Right renal cortex interstitium (tissue), 3 donors: ENCODE measurements around the gene XPC. TPM values are rescaled to one million over a fixed set of nuclear protein-coding genes. Genes with fewer than 3 reads are reported as not detected.
"Not testable (repeated sequence)": the region's sequence is repeated elsewhere in the genome, so short reads cannot be mapped to it uniquely, and the experiment has no call there.

Source experiments
- DNase-seq, 3 donors: peaks; one replicate each; pipeline ENCODE4 v3.0.0-alpha.2; 2013; ENCODE audit warnings: low read depth in 3 of 3, low spot score in 2 of 3
- polyA plus RNA-seq, 3 donors: library from polyadenylated mRNA; unstranded; fragments of 120-200 nt; gene quantifications; one replicate each; pipeline ENCODE4 v1.2.1, GENCODE V29; 2013; ENCODE audit not compliant: insufficient read length in 3 of 3

The XPC gene
- 10 to 100 TPM; 46.7 to 49.6 (median 47.3) TPM for polyA plus RNA-seq

DNA sequence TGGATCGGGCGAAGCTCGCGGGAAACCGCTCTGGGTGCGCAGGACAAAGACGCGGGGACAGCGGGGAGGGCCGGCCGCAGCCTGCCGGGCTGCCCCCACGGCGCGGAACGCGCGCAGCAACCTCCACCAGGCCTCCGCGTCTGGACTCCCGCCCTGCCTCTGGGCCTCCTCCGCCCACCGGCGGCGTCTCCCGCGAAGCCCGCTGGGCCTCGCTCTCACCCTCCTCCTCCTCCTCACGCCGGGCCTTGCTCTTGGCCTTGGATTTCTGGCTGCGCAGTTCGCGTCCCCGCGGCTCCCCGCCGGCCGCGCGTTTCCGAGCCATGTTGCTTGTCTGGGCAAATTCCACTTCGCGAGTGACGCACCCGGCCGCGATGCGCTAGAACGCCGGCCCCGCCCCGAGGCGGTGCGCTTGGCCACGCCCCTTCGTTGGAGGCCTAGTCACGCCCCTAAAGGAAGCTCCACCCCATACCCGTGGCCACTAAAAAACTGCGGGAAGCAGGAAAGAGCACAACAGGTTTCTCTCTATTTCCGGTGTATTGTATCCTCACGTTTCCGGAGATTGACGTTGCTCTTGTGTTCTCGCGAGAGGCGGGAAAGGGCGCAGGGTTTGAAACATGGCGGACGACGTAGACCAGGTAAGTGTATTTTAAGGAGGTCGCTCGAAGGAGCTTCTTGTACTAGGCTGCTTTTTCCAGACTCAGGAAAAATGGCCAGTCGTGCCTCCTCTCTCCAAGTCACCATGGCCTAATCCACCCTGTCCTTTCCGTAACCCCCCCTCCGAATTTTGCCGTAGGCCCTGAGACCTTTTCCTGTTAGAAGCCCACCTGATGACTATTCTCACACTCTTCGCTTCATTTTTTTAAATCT is at the start of gene XPC, which contains the start of gene LSM3:
XPC (minus strand) TSS at position 355 of the 867 bp plus-strand sequence; CDS start at position 322, 33 bp downstream.
LSM3 (plus strand) TSS at position 571 of the 867 bp plus-strand sequence; CDS start at position 615, 44 bp downstream.
- peak; percentile 93 to 97 (median 95) for DNase-seq

DNA sequence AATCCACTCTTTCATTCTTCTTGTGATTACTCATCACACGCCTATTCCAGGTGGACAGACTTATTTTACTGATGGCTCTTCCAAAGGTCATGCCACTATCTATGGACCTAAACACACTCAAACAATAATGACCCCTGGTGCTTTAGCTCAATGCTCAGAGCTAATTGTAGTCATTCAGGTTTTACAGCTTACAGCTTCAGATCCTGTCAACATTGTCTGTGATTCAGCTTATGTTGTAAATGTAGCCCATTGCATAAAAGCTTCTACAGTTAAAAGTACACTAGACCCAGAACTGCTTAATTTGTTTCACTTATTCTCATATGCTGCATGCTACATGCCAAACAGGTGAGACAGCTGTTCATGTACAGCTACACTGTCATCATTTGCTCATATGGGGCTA is 49.5 kb upstream of the XPC start:
- no peak for DNase-seq

GRCh38 chr3:14226351-14226750 is 48.0 kb upstream of the XPC start:
- not testable (repeated sequence) for DNase-seq

DNA sequence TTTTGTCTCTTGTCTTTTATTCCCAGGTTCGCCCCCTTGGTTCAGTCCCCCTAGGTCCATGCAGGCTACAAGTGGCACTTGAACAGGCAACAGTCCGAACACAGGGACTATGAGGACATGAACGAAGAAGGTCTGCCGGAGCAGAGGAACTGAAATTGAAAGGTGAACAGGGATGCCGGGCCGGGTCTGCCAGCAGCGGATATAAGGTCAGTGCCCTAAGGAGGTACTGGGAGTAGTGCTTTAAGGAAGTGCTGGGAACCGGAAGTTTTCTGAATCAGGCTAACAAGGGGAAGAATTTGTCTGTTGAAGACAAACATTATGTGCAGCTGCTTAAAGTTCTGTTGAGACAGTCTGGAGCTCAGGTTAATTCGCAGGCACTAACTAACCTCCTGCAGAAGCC is 47.0 kb upstream of the XPC start:
- no peak for DNase-seq

- DNase-seq = no peak
Measured at GRCh38 chr3:14224895-14225294, 46.5 kb upstream of the XPC start.

GRCh38 chr3:14223595-14223994 is 45.2 kb upstream of the XPC start:
- no peak for DNase-seq

DNA sequence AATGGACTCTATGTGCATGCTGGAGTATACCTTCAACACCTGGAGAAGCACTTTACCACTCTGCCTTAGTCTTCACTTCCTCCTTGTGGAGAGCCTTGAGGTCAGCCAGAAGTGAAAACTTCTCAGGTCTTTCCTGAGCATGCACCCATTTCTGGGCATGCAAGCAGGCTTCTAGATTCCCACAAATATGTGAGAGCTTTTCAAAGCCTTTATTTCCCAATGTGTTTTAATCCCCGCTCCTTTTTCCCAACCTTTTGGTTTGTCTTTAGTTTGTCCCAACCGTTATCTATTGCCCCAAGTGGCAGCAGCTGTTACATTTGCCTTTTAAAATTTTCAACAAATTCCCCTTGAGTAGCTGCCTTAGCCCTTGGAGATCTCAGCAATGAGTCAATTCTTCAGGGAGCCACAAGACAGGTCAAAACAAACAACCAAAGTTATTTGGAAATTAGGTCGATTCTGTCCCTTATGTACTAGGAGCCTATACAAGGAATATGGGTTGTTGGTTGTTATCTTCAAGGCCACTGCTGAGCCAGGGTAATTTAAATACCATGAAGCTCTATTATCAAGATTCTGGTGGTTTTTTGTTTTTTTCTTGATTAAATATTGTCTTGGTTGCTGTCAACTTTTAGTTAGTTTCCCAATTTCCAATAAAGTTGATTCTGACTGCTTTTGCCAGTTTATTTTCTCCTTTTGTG is 44.6 kb upstream of the XPC start:
- DNase-seq = no peak

GRCh38 chr3:14222457-14222856 is 44.1 kb upstream of the XPC start:
- DNase-seq = no peak

- no peak for DNase-seq
Measured at GRCh38 chr3:14221902-14222301, 43.5 kb upstream of the XPC start.

DNA sequence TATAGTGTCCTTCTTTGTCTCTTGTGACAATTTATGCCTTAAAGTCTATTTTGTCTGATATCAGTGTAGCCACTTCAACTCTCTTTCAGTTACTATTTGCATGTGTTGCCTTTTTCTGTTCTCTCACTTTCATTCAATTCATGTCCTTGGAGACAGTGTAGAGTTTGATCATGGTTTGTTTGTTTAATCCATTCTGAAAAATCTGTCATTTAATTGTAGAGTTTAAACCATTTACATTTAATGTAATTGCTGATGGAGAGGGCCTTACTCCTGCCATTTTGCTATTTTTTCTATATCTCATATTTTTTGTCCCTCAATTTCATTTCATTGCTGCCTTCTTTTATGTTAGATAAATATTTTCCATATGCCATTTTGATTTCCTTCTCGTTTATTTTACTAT is 42.5 kb upstream of the XPC start:
- DNase-seq = no peak

DNA sequence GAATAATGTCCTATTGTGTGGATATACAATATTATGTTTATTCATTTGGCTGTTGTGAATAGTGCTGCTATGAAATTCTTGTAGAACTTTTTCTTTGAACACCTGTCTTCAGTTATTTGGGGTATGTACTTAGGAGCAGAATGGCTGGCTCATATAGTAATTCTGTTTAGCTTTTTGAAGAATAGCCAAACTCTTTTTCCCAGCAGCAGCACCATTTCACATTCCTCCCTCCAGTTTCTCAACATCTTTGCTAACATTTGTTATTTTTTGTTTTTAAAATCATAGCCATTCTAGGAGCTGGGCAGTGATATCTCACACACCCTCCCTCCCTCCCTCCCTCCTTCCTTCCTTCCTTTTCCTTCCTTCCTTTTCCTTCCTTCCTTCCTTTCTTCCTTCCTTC is 40.0 kb upstream of the XPC start:
- DNase-seq = no peak

DNA sequence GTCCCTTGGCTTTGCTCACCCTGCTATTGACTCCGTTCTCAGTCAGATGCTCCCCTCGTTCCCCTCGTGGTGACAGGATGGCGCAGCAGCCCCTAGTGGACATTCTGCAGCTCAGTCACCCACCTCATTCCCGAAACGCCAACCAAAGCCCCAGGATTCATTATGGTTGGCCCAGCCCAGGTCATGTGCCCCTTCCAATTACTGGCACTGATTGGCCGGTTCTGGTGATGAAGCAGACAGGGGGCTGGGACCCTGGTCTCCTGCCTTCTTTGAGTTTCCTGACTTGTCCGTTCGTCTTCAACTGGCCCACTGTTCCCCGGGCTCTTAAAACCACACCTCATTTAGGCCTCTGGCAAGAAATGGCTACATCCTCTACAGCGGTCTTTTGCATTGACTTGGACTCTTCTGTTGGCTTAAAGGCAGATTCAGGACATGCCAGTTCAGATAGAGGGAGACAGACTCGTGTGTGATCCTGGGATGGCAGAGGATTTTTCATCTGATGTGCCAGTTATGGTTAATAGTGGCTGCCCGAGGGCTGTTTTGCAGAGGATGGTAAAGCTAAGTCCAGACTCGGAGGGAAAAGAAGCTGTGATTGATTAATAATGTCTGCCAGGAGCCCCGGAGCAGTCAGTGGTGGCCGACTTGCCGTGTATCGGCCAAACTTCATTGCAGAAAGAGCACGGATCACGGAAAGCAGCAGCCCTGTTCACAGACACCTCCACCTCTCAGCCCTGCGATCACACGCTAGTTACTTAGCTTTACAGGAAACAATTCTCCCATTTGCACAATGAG is 38.1 kb upstream of the XPC start:
- DNase-seq = peak; percentile 40 to 78 (median 74)

DNA sequence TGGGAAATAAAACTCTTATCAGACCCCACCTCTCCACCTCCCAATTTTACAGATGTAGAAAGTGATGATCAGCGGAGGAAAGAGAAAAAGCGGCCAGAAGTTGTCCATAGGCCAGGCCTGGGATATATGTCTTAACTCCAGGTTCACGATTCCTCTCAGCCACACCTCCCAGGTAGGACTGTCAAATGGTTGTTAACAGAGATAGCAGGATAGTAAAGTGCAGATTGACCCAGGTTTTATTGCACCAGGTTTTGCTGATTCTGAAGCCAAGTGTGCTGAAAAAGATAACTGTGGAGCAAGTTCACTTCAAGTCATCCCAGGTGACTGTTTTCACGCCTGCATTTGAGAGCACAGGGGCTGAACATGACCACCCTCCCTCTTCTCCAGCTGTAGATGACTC is 36.4 kb upstream of the XPC start:
- no peak for DNase-seq

DNA sequence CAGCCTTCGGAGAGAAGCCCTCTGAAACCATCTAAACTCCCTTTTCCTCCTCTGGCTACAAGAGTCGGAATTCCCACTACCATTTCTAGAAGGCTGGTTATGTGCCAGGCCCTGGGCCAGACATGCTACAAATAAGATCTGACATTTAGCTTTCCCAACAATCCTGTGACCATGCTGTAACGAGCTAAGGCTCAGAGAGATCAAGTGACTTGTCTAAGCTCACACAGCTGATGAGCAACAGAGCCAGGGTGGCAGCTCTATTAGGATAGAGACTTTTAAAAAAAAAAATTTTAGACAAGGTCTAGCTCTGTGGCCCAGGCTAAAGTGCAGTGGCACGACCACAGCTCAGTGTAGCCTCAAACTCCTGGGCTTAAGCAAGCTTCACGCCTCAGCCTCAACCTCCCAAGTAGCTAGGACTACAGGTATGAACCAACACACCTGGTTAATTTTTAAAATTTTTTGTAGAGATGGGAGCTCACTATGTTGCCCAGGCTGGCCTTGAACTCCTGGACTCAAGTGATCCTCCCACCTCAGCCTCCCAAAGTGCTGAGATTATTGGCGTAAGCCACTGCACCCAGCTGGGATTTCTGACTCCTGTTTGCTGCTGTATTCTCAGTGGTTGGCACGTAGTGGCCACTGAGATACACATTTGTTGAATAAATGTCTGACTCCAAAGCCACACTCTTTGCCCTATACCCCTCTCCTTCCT is 34.8 kb upstream of the XPC start:
- DNase-seq = no peak

GRCh38 chr3:14212032-14212431 is 33.6 kb upstream of the XPC start:
- DNase-seq = no peak

DNA sequence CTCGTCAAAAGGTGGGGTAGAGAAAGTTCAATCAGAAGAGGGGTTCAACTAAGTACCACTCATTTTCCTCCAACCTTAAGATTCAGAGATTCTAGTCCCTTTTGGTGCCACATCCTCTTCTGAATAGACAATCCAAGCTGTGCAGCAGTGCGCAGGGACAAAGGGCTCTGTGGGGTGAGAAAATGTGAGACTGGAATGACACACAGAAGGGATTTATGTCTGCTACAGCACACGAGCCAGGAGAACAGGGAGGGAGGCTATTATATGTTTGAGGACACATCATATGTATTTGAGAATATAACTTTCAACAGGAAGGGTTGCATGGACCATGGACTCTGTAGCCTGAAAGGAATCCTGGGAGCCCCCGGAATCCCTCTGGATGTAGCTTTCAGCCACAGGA is 33.2 kb upstream of the XPC start:
- no peak for DNase-seq

DNA sequence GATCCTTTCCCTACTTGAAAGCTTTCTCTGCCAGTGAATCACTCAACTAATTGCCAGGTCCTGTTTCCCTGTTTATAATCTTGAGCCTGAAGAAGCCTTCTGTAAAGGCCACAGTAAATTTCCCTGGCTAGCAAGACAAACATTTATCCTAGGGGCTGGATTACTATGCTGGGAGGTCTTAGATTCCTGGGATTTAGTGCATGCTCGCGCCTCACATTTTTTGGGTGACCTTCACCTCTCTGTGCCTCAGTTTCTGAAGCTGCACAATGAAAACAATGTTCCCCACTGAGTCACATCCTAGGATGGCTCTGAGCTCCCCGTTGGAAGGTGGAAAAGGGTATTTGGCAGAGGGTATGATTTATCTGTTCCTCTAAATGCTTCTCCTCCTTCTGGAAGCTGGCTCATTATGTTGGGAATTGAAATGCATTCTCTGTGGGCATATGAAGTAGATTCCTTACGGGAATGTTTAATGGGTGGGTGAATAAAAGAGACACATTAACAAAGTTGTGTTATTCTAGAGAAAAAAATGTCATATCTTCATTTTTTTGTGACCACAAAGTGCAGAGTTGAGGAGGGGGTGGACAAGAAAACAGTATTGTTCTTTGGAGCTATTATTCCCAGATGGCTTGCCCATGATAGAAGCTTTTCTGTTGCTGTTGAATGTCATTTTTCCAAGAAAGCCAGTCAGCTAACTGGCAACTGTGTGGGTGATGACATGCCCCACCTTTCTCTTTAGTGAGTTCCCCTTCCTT is 32.6 kb upstream of the XPC start:
- no peak for DNase-seq

DNA sequence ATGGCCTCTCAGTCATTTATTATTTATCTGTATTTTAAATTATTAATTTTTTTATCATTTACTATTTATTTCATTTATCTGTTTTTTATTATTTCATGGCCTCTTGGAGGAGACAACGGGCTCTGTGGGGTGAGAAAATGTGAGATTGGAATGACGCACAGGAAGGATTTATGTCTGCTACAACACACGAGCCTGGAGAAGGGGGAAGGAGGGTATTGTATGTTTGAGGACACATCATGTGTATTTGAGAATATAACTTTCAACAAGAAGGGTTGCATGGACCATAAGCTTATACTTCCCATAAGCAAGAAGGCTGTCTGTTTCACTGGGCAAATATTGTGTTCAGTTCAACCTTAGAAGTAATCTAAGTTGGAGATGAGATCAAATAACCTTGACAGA is 31.9 kb upstream of the XPC start:
- DNase-seq = no peak

GRCh38 chr3:14209581-14210289 is 31.3 kb upstream of the XPC start:
- no peak for DNase-seq
